Neural cell (in vitro differentiated cells): ENCODE measurements around the gene WDR1. TPM values are rescaled to one million over a fixed set of nuclear protein-coding genes. Genes with fewer than 3 reads are reported as not detected.

ENCODE experiments used
- H2AFZ ChIP-seq: fragments of 200-600, 300-800 bp; sonication (generic), shearing (Covaris generic); 2 replicates; pipeline ENCODE4 v1.6.0; 2014; ENCODE audit warnings: low read depth, mild to moderate bottlenecking, antibody characterized with exemption, low read length, moderate library complexity
- H3F3A ChIP-seq: fragments of 200-600 bp; shearing (Covaris generic); 2 replicates; pipeline ENCODE4 v1.6.1; 2016; ENCODE audit warnings: mild to moderate bottlenecking, moderate library complexity, mixed read lengths, antibody characterized with exemption, low read length; ENCODE audit not compliant: insufficient read depth, poor library complexity, severe bottlenecking
- H3K27ac ChIP-seq: fragments of 200-600, 300-800 bp; sonication (generic), shearing (Covaris generic); 2 replicates; pipeline ENCODE4 v1.5.1; 2014; ENCODE audit warnings: mild to moderate bottlenecking, low read length, moderate library complexity
- H3K27me3 ChIP-seq: fragments of 300-800, 200-600 bp; sonication (generic), shearing (Covaris generic); 2 replicates; pipeline ENCODE4 v1.6.0; 2014; ENCODE audit warnings: mild to moderate bottlenecking, low read depth, low read length, moderate library complexity; ENCODE audit not compliant: insufficient read depth
- H3K36me3 ChIP-seq: fragments of 300-800, 200-600 bp; sonication (generic), shearing (Covaris generic); 2 replicates; pipeline ENCODE4 v1.5.1; 2014; ENCODE audit warnings: mild to moderate bottlenecking, antibody characterized with exemption, low read length, moderate library complexity; ENCODE audit not compliant: insufficient read depth
- H3K4me2 ChIP-seq: fragments of 300-800, 200-600 bp; sonication (generic), shearing (Covaris generic); 2 replicates; pipeline ENCODE4 v1.6.0; 2014; ENCODE audit warnings: mild to moderate bottlenecking, low read length
- H3K4me3 ChIP-seq: fragments of 300-800, 200-600 bp; sonication (generic), shearing (Covaris generic); 2 replicates; pipeline ENCODE4 v1.5.1; 2014; ENCODE audit warnings: mild to moderate bottlenecking, low read length, moderate library complexity
- H3K79me2 ChIP-seq: fragments of 200-600 bp; shearing (Covaris generic); replicated peaks from 2 replicates; pipeline ENCODE4 v1.6.0; 2014; ENCODE audit warnings: mild to moderate bottlenecking, low read length, moderate library complexity; ENCODE audit not compliant: insufficient read depth
- H3K9ac ChIP-seq: fragments of 300-800, 200-600 bp; sonication (generic), shearing (Covaris generic); 2 replicates; pipeline ENCODE4 v1.6.1; 2016; ENCODE audit warnings: mild to moderate bottlenecking, low read length, mixed read lengths
- H3K9me2 ChIP-seq: fragments of 200-600 bp; shearing (Covaris generic); 2 replicates; pipeline ENCODE4 v1.6.1; 2016; ENCODE audit warnings: mild to moderate bottlenecking, low read length, mixed read lengths; ENCODE audit not compliant: insufficient read depth
- H3K9me3 ChIP-seq: fragments of 200-600, 300-800 bp; sonication (generic), shearing (Covaris generic); 2 replicates; pipeline ENCODE4 v1.6.1; 2016; ENCODE audit warnings: mild to moderate bottlenecking, mixed run types, low read length, moderate library complexity, mixed read lengths
- H4K20me1 ChIP-seq: fragments of 200-600 bp; shearing (Covaris generic); 2 replicates; pipeline ENCODE4 v1.6.1; 2016; ENCODE audit warnings: mild to moderate bottlenecking, mixed run types; ENCODE audit not compliant: insufficient read depth
- EP300 ChIP-seq: fragments of 450-650 bp; conservative IDR thresholded peaks from 2 replicates; pipeline ENCODE4 v1.6.1; 2014; ENCODE audit warnings: antibody characterized with exemption, mild to moderate bottlenecking, moderate library complexity; ENCODE audit not compliant: poor library complexity, severe bottlenecking
- MXI1 ChIP-seq: fragments of 450-650 bp; conservative IDR thresholded peaks from 2 replicates; pipeline ENCODE4 v1.6.1; 2014; ENCODE audit warnings: antibody characterized with exemption, mild to moderate bottlenecking; ENCODE audit not compliant: poor library complexity, severe bottlenecking
- POLR2AphosphoS5 ChIP-seq: IDR thresholded peaks from 2 replicates; pipeline ENCODE4 v1.6.1; 2012
- RAD21 ChIP-seq: fragments of 450-650 bp; conservative IDR thresholded peaks from 2 replicates; pipeline ENCODE4 v1.6.1; 2014; ENCODE audit warnings: antibody characterized with exemption, mild to moderate bottlenecking, moderate library complexity
- SMC3 ChIP-seq: fragments of 450-650 bp; conservative IDR thresholded peaks from 2 replicates; pipeline ENCODE4 v1.6.1; 2014; ENCODE audit warnings: antibody characterized with exemption, mild to moderate bottlenecking, moderate library complexity; ENCODE audit not compliant: poor library complexity
- TAF1 ChIP-seq: IDR thresholded peaks from 2 replicates; pipeline ENCODE4 v1.6.1; 2012; ENCODE audit warnings: low read depth
- polyA plus RNA-seq: library from polyadenylated mRNA; depleted of rRNA; stranded (reverse); fragments of >200 nt; gene quantifications from 2 replicates; pipeline ENCODE4 v1.2.3, GENCODE V29; 2014
- TF ChIP-seq, protein P1 (sequence below): fragments of 450-650 bp; IDR thresholded peaks from 2 replicates; pipeline ENCODE4 v1.5.1; 2014; ENCODE audit warnings: antibody characterized with exemption, mild to moderate bottlenecking, moderate library complexity; ENCODE audit not compliant: poor library complexity, severe bottlenecking
- TF ChIP-seq, protein P2 (sequence below): IDR thresholded peaks from 2 replicates; pipeline ENCODE4 v1.6.1; 2012; ENCODE audit warnings: borderline replicate concordance

WDR1 gene
- polyA plus RNA-seq, 1 donor from 2014 or later, result 106 TPM

DNA sequence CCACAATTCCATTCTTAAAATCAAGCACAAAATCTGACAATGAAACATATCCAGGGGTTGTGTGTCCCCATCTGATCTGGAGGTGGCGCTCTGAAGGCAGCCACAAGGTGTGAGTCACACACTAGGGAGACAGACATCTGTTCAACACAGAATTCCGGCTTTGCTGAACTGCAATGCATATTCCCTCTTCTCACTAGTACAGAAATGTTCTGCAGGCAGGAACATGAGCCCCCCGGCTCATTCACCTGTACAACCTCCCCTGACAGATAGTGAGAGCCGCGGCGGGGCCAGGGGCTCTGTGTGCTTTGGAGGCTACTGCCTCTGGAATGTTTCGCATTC is 41.9 kb downstream of the WDR1 start:
- H3K9me2 ChIP-seq, result no peaks in the 10 kb centered on the region
- H3K79me2 ChIP-seq, result no peaks in the 10 kb centered on the region
- no peaks in the 10 kb centered on the region for H3K9me3 ChIP-seq
- no peak overlapping the region for H2AFZ ChIP-seq
- H4K20me1 ChIP-seq, result no peaks in the 10 kb centered on the region
- H3K27me3 ChIP-seq, result no peaks in the 10 kb centered on the region
- TF ChIP-seq, protein P1, sequence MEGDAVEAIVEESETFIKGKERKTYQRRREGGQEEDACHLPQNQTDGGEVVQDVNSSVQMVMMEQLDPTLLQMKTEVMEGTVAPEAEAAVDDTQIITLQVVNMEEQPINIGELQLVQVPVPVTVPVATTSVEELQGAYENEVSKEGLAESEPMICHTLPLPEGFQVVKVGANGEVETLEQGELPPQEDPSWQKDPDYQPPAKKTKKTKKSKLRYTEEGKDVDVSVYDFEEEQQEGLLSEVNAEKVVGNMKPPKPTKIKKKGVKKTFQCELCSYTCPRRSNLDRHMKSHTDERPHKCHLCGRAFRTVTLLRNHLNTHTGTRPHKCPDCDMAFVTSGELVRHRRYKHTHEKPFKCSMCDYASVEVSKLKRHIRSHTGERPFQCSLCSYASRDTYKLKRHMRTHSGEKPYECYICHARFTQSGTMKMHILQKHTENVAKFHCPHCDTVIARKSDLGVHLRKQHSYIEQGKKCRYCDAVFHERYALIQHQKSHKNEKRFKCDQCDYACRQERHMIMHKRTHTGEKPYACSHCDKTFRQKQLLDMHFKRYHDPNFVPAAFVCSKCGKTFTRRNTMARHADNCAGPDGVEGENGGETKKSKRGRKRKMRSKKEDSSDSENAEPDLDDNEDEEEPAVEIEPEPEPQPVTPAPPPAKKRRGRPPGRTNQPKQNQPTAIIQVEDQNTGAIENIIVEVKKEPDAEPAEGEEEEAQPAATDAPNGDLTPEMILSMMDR, result no peak
- TF ChIP-seq RAD21 (no peak), TAF1 (no peak), MXI1 (no peak), EP300 (no peak)
- H3K4me2 ChIP-seq, result no peak overlapping the region
- H3K27ac ChIP-seq, result no peak overlapping the region
- H3K36me3 ChIP-seq, result peaks cover 14% of the 10 kb centered on the region
- no peak overlapping the region for H3K9ac ChIP-seq
- no peaks in the 10 kb centered on the region for H3F3A ChIP-seq
- H3K4me3 ChIP-seq, result no peak overlapping the region

DNA sequence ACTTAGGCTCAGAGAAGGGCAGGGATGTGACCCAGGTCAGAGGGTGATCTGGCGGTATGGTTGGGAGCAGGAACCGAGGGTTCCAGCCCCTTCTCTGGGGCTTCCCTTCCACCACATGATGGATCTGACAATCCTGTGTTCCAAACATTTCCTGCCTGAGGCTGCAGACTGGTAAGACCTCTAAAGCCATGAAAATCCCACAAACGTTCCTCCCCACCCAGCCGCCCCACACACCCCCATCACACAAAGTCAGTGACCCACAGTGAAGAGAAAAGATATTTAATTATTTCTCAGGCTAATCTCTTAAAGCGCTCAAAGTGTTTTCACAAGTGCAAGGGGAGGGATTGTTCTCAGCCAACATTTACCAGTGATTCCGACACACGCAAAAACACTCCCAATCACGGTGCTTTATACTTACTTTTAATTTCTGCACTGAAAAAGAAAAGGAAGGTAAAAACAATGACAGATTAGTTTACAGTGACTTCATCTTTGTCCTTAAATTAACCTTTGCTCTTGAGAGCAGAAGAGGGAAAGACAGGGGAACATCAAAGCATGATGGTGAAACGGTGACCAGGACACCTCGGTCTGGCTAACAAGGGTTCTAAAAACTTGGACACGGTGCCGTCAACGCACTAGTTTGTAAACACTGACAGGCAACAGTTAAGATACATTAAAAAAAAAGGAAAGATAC is 42.4 kb downstream of the WDR1 start:
- H2AFZ ChIP-seq, result no peak overlapping the region
- H3K27ac ChIP-seq, result no peak overlapping the region
- no peaks in the 10 kb centered on the region for H3K9me2 ChIP-seq
- H3K27me3 ChIP-seq, result no peaks in the 10 kb centered on the region
- no peak overlapping the region for H3K4me3 ChIP-seq
- no peaks in the 10 kb centered on the region for H3K9me3 ChIP-seq
- H3K79me2 ChIP-seq, result no peaks in the 10 kb centered on the region
- TF ChIP-seq, protein P2, sequence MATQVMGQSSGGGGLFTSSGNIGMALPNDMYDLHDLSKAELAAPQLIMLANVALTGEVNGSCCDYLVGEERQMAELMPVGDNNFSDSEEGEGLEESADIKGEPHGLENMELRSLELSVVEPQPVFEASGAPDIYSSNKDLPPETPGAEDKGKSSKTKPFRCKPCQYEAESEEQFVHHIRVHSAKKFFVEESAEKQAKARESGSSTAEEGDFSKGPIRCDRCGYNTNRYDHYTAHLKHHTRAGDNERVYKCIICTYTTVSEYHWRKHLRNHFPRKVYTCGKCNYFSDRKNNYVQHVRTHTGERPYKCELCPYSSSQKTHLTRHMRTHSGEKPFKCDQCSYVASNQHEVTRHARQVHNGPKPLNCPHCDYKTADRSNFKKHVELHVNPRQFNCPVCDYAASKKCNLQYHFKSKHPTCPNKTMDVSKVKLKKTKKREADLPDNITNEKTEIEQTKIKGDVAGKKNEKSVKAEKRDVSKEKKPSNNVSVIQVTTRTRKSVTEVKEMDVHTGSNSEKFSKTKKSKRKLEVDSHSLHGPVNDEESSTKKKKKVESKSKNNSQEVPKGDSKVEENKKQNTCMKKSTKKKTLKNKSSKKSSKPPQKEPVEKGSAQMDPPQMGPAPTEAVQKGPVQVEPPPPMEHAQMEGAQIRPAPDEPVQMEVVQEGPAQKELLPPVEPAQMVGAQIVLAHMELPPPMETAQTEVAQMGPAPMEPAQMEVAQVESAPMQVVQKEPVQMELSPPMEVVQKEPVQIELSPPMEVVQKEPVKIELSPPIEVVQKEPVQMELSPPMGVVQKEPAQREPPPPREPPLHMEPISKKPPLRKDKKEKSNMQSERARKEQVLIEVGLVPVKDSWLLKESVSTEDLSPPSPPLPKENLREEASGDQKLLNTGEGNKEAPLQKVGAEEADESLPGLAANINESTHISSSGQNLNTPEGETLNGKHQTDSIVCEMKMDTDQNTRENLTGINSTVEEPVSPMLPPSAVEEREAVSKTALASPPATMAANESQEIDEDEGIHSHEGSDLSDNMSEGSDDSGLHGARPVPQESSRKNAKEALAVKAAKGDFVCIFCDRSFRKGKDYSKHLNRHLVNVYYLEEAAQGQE, result no peak
- TF ChIP-seq SMC3 (no peak), TAF1 (no peak), POLR2AphosphoS5 (no peak)
- TF ChIP-seq, protein P1, result no peak
- H3K36me3 ChIP-seq, result peaks cover 14% of the 10 kb centered on the region
- H4K20me1 ChIP-seq, result no peaks in the 10 kb centered on the region
- no peak overlapping the region for H3K4me2 ChIP-seq
- no peaks in the 10 kb centered on the region for H3F3A ChIP-seq
- no peak overlapping the region for H3K9ac ChIP-seq
